ENCODE data around the gene CNTN4. TPM values are rescaled to one million over a fixed set of nuclear protein-coding genes. Genes with fewer than 3 reads are reported as not detected.

The CNTN4 gene
- total and polyA plus RNA-seq, 2 donors (not counting 3 experiments of a cell fraction or from before 2014, with no cell fraction given) = not detected

DNA sequence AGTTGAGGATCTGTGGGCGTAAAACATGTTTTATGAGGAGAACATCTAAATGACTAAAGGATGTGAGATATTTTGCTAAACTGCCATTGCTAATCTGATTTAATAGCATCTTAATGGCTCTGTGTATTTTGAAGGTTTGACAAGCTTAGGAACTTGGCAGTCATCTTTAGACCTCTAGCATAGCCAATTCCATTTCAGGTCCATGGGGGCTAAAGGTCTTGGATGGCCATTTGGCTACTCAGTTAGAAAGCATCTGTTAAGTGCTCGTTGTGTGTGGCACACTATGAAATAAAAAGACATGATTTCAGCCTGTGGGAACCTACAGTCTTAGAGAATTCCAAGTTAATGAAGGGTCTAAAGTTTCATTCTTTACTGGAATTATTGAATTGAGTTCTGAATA, 775.3 kb downstream of the CNTN4 start:
- Histone ChIP-seq H3K79me2 (ENCODE audit: control insufficient read depth, insufficient read depth, low read length) (no peaks in the 10 kb centered on the region), H3K27ac (ENCODE audit: insufficient read depth, low read depth, low read length) (no peak overlapping the region), H3K4me2 (ENCODE audit: insufficient read depth, low read length) (no peak overlapping the region), H3K36me3 (ENCODE audit: control insufficient read depth in 2 of 2, extremely low read depth in 1 of 2, insufficient read depth in 2 of 2, low read length in 2 of 2) (no peaks in the 10 kb centered on the region), H3K9ac (replicated peaks; ENCODE audit: extremely low read depth, insufficient read depth, low read length) (no peak overlapping the region), H3K9me3 (replicated peaks; ENCODE audit: control insufficient read depth, insufficient read depth, low read length) (peaks cover 3% of the 10 kb centered on the region), H3K27me3 (ENCODE audit: control insufficient read depth in 2 of 2, insufficient read depth in 2 of 2, low read length in 2 of 2) (no peaks in the 10 kb centered on the region), H3K4me3 (replicated peaks in 1 of 3; ENCODE audit: insufficient read depth in 1 of 3, low read depth in 1 of 3, low read length in 3 of 3) (no peak overlapping the region), H2AFZ (ENCODE audit: low read depth, low read length) (no peak overlapping the region), H3K9me1 (replicated peaks; ENCODE audit: control insufficient read depth, extremely low read depth, insufficient read depth, low read length) (no peaks in the 10 kb centered on the region), H3K4me1 (ENCODE audit: control insufficient read depth, extremely low read depth, insufficient read depth, low read length) (no peaks in the 10 kb centered on the region), H4K20me1 (replicated peaks; ENCODE audit: control insufficient read depth, extremely low read depth, insufficient read depth, low read length) (no peaks in the 10 kb centered on the region)
- ChIA-PET CTCF (no interaction called here), POLR2A (no interaction called here)
- DNase-seq (ENCODE audit: low read depth, low spot score) (no peak), FAIRE-seq (no peak)
- intact Hi-C loops (cut with micrococcal nuclease) = no loop called here
- BruUV-seq (replicated peaks) = no TSS peak
- TF ChIP-seq EZH2 (IDR thresholded peaks at IDR 0.05; ENCODE audit: borderline replicate concordance, low read depth, low read length, severe bottlenecking) (no peak), MAX (IDR thresholded peaks at IDR 0.05; ENCODE audit: insufficient read depth, insufficient read length) (no peak), POLR2A (IDR thresholded peaks at IDR 0.05; ENCODE audit: low read depth, low read length) (no peak), FOS (IDR thresholded peaks at IDR 0.05; ENCODE audit: borderline replicate concordance, insufficient read depth, low read length) (no peak), GATA2 (IDR thresholded peaks at IDR 0.05; ENCODE audit: insufficient read depth, insufficient read length, low read depth, low read length) (no peak), POLR2AphosphoS5 (IDR thresholded peaks at IDR 0.05; ENCODE audit: insufficient read depth, low read depth, low read length) (no peak), MYC (IDR thresholded peaks at IDR 0.05; ENCODE audit: low read depth, low read length) (no peak), JUN (IDR thresholded peaks at IDR 0.05; ENCODE audit: borderline replicate concordance, insufficient read depth, insufficient read length, low read depth) (no peak)
- TF ChIP-seq, protein P1, sequence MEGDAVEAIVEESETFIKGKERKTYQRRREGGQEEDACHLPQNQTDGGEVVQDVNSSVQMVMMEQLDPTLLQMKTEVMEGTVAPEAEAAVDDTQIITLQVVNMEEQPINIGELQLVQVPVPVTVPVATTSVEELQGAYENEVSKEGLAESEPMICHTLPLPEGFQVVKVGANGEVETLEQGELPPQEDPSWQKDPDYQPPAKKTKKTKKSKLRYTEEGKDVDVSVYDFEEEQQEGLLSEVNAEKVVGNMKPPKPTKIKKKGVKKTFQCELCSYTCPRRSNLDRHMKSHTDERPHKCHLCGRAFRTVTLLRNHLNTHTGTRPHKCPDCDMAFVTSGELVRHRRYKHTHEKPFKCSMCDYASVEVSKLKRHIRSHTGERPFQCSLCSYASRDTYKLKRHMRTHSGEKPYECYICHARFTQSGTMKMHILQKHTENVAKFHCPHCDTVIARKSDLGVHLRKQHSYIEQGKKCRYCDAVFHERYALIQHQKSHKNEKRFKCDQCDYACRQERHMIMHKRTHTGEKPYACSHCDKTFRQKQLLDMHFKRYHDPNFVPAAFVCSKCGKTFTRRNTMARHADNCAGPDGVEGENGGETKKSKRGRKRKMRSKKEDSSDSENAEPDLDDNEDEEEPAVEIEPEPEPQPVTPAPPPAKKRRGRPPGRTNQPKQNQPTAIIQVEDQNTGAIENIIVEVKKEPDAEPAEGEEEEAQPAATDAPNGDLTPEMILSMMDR (IDR thresholded peaks at IDR 0.05; ENCODE audit: extremely low read depth in 1 of 2, insufficient read depth in 1 of 2, low read depth in 1 of 2, low read length in 2 of 2) = no peak
- dilution Hi-C loops (cut with MboI; ENCODE audit: extremely low pct_ligation_motif_present, low sequenced_read_pairs) = no loop called here

Data from endothelial cell of umbilical vein (primary cell).